ENCODE measurements around the gene PMM2. TPM values are rescaled to one million over a fixed set of nuclear protein-coding genes. Genes with fewer than 3 reads are reported as not detected.
A peak's percentile ranks its signal among the peaks of the same experiment; 100 is the strongest.
"Not testable (repeated sequence)": the region's sequence is repeated elsewhere in the genome, so short reads cannot be mapped to it uniquely, and the experiment has no call there.

PMM2 gene
- total RNA-seq, 2 experiments from 2014 or later = 36.4 to 47.1 TPM

DNA sequence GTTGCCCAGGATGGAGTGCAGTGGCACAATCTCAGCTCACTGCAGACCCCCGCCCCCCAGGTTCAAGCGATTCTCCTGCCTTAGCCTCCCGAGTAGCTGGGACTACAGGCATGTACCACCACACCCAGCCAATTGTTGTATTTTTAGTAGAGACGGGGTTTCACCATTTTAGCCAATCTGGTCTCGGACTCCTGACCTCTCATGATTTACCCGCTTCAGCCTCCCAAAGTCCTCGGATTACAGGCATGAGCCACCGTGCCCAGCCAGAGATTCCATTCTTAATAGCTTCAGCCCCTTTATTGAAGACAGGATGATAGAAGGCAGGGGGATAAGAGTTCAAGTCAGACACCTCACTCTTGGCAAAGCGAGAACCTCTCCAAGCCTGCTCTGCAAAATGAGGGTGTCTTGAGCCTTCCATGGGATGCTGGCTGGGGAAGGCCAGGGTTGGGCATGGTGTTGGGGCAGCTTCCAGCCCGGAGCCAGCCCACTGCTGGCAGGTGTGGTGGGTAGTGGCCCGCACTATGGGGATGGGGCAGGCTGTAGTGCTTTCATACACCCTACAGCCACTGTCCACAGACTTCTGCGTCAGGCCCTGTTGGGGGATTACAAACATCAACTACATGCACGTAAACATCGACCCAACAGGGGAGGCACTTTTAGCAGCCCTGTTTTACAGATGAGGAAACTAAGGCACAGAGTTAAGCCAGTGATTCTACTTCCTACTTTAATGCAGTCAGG, 67.7 kb downstream of the PMM2 start:
- Mint-ChIP-seq H3K4me1 (peaks cover 37% of the 10 kb centered on the region), H3K9me3 (ENCODE audit: low read depth) (no peaks in the 10 kb centered on the region), H3K4me3 (peak overlapping the region; percentile 26), H3K27ac (no peak overlapping the region), H3K36me3 (peaks cover 18% of the 10 kb centered on the region), H3K27me3 (no peaks in the 10 kb centered on the region)
- ATAC-seq (no peak), DNase-seq (no peak)
- CTCF ChIA-PET = interaction anchor here (1.2 kb wide), 1 partner anchor 15 kb away, joined by 3 read pairs; no protein-coding TSS in a partner anchor

DNA sequence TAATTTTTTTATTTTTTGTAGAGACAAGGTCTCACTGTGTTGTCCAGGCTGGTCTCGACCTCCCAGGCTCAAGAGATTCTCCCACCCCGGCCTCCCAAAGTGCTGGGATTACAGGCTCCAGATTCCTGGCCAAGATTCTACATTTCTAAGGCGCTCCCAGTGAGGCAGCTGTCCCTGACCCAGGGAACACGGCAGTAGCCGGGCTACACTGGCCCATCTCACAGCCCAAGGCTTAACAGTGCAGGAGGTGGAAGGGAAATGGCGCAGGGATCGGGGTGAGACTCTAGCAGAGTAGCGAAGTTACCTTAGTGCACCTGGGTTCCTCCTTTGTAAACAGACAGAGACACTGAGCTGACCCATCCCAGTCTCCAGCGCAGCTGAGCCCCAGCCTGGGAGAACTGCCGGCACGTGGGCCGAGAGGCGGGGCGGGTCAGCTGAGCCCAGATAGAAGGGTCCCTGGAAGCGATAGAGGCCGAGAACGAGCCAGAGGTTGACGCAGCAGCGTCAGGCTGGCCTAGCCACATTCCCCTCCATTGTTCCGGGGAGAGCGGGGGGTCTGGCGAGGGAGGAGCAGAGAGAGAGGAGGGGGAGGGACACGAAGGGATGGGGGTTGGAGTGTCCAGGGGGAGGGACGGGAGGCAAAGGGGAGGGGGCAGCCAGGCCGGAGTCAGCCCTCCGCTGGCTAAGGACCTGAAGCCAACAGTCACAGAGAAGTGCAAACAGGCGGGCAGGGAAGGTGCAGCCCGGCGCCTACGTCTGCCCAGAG, 68.7 kb downstream of the PMM2 start:
- peaks cover 45% of the 10 kb centered on the region for H3K4me1 Mint-ChIP-seq

DNA sequence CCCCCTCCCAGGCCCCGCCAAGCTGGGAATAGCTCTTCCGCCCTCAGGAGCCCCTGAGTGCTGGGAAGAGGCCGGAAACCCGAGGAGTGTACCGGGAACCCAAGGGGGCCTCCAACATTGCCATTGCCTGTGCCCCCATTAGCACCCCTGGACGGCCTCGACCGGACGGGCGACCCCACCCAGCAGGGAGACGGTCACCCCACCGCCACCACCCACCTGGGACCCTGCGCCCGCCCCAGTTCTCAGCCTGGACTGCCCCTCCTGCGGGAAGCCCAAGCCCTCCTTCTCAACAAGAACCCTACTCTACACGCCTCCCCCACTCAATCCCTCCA, 69.2 kb downstream of the PMM2 start:
- no peaks in the 10 kb centered on the region for H3K9me3 Mint-ChIP-seq (ENCODE audit: low read depth)
- H3K4me1 Mint-ChIP-seq = peaks cover 45% of the 10 kb centered on the region
- ATAC-seq (no peak), DNase-seq (no peak)
- peak overlapping the region; percentile 81 for H3K4me3 Mint-ChIP-seq
- H3K27me3 Mint-ChIP-seq = no peaks in the 10 kb centered on the region
- peak overlapping the region; percentile 87 for H3K27ac Mint-ChIP-seq
- H3K36me3 Mint-ChIP-seq = peaks cover 18% of the 10 kb centered on the region
- CTCF ChIA-PET = no interaction called here

More for the DNA sequence above, 68.7 kb downstream of the PMM2 start:
- CTCF ChIA-PET = interaction anchor here (0.6 kb wide), 1 partner anchor 22 kb away, joined by 3 read pairs; no protein-coding TSS in a partner anchor
- H3K27me3 Mint-ChIP-seq = no peaks in the 10 kb centered on the region
- no peaks in the 10 kb centered on the region for H3K9me3 Mint-ChIP-seq (ENCODE audit: low read depth)
- peaks cover 18% of the 10 kb centered on the region for H3K36me3 Mint-ChIP-seq
- DNase-seq (no peak), ATAC-seq (no peak)
- no peak overlapping the region for H3K27ac Mint-ChIP-seq
- peak overlapping the region; percentile 81 for H3K4me3 Mint-ChIP-seq

DNA sequence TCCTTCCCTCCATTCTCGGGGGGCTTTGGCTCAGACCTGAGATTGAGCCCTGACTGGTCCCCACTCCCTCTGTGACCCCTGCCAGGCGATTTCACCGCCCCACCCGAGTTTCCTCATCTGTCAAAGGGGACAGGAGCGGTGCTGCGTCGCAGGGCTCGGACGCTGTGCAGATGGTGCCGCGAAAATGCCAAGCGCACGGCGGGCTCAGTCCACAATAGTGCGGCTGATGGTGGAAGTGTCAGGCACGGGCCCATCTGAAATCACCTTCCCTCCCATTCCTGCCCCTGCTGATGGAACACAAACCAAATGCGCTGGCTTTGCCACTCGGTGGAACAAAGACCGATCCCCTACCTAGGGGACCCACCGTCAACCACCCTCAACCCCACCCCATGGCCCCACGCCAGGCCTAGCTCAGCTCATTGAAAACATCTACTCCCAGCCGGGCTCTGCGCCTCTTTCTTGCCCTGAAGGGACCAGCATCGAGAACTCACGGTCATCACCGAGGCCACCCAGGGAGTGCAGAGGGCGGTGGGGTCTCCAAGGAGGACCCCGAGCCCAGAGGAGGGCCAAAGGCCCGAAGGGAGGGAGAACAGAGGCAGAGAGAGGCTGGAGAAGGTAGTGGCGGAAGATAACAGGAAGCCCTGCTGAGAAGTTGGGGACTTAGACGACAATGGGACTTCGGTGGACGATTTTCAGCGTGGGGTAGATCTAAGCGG, 69.7 kb downstream of the PMM2 start:
- Mint-ChIP-seq H3K4me3 (peak overlapping the region; percentile 81), H3K27me3 (no peaks in the 10 kb centered on the region), H3K27ac (peak overlapping the region; percentile 87), H3K4me1 (peaks cover 41% of the 10 kb centered on the region), H3K9me3 (ENCODE audit: low read depth) (no peaks in the 10 kb centered on the region), H3K36me3 (peaks cover 14% of the 10 kb centered on the region)
- ATAC-seq (no peak), DNase-seq (no peak)
- CTCF ChIA-PET = interaction anchor here (0.7 to 5.8 kb wide), 3 partner anchors 12 to 70 kb away, joined by 3 to 67 read pairs (median 7); partner anchors contain the start of genes LITAFD, PMM2 and TMEM186

DNA sequence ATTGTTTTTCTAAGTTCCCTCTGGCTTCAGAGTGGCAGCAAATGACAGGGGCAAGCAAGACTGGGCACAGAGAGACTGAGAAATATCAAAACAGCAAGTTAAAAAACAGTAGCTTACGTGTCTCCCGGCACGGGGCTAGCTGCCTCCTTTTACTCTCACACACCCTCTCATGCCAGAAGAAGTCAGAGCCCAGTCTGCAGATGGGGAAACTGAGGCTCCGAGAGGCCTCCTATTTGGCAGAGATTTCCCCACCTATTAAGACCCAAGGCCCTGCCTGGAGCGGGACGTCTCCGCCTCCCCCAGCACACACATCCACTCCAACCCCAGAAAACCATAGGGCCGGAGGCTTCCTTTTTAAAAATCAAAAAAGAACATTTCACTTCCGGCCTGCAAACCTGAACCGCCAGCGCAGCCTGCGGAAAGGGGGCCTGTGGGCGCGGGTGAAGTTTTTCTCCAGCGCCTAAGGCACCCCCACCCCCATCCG, 70.3 kb downstream of the PMM2 start:
- CTCF ChIA-PET = interaction anchor here (0.7 to 5.8 kb wide), 4 partner anchors 12 to 71 kb away, joined by 3 to 67 read pairs (median 6); partner anchors contain the start of genes LITAFD, PMM2 and TMEM186
- peak overlapping the region; percentile 81 for H3K4me3 Mint-ChIP-seq
- H3K27me3 Mint-ChIP-seq = no peaks in the 10 kb centered on the region
- H3K36me3 Mint-ChIP-seq = peaks cover 14% of the 10 kb centered on the region
- ATAC-seq (peak; percentile 4), DNase-seq (peak; percentile 88)
- no peaks in the 10 kb centered on the region for H3K9me3 Mint-ChIP-seq (ENCODE audit: low read depth)
- H3K27ac Mint-ChIP-seq = peak overlapping the region; percentile 87
- peaks cover 41% of the 10 kb centered on the region for H3K4me1 Mint-ChIP-seq

DNA sequence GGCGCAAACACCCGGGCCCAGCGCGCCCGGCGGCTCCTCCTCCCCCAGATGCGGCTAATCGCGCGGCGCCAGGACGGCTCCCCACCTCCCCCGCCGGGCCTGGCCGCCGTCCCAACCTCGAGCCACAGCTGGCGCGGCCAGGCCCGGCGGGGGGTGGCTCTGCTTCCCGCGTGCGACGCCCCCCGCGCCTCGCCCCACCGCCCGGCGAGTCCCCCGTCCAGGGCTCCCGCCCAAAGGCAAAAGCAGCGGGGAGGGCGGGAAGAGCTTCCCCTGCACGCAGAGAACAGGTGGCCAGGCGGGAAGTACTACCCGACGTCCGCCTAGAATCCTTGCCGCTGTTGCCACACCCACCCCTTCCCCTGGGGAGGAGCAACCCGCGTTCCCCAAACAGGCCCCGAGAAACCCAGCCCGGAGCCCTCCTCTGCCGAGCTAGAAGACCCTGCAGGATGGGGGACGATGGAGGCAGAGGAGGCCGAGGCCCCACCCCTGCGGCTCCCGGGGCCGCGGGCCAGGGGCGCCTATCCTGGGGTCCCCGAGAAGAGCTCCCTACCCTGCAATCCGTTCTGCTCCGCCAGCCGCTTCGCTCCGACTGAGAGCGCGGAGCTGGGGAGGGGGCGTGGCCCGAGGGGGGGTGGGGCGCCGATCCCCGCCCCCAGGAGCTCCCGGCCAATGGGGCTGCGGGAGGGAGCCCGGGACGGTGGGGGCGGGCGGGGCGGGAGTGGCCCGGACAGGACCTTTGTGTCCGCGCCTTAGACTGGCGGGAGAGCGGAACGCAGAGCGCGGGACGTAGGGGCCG, 71.0 kb downstream of the PMM2 start, which contains the start of gene CARHSP1:
TSS of gene CARHSP1 (minus strand) at position 591 of the 796 bp plus-strand sequence. CDS start 9,678 bp downstream, outside the sequence.
- CTCF ChIA-PET = interaction anchor here (0.7 to 5.8 kb wide), 10 partner anchors 11 to 266 kb away, joined by 3 to 67 read pairs (median 3); partner anchors contain the start of genes HAPSTR1, LITAFD, PMM2 and TMEM186
- DNase-seq (peak; percentile 92), ATAC-seq (peak; percentile 82)
- Mint-ChIP-seq H3K4me1 (peaks cover 43% of the 10 kb centered on the region), H3K27me3 (no peaks in the 10 kb centered on the region), H3K27ac (peak within 1 kb of the TSS; percentile 94), H3K4me3 (peak within 1 kb of the TSS; percentile 81), H3K36me3 (peaks cover 14% of the 10 kb centered on the region), H3K9me3 (ENCODE audit: low read depth) (no peaks in the 10 kb centered on the region)

DNA sequence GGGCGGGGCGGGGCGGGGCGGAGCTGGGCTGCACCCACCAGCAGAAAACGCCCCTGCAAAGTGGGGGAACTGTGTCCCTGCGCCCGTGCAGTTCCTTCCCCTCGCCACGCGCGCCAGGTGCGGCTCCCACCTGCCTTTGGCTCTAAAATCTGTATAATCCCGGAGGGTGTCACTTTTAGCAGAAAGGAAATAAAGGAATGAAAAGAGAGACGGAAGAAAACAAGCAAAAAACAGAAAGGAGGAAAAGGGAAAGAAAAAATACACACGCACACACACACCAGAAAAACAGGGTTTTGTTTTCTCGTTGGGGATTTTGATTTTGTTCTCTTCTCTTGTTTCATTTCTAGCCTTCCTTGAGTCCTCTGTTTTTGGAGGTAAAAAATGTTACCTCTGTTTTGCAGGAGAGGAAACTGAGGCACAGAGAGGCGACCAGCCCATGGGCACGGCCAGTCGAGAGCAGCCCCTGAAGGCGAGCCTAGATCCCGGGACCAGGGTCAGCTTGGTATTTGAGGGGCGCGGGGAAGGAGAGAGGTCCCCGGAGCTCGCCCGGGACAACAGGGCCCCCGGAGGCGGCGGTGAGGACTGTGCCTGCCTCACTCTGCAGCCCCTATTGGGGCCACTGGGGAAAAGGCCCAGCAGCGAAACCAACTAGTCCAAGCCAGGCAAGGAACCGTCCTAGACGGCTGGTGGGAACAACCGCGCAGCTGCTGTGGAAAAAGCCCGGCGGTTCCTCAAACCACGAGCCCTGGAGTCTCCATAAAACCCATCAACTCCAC, 71.8 kb downstream of the PMM2 start:
- no peaks in the 10 kb centered on the region for H3K9me3 Mint-ChIP-seq (ENCODE audit: low read depth)
- CTCF ChIA-PET = interaction anchor here (0.7 to 5.8 kb wide), 10 partner anchors 10 to 302 kb away, joined by 3 to 67 read pairs (median 3); partner anchors contain the start of genes HAPSTR1, LITAFD, PMM2 and TMEM186
- H3K4me3 Mint-ChIP-seq = peak overlapping the region; percentile 79

DNA sequence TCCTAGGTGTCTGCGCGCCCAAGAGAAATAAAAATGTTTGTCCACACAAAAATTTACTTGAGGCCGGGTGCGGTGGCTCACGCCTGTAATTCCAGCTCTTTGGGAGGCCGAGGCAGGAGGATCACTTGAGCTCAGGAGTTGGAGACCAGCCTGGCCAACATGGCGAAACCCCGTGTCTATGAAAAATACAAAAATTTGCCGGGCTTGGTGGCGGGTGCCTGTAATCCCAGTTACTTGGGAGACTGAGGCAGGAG, 72.3 kb downstream of the PMM2 start:
- CTCF ChIA-PET = interaction anchor here (1.3 to 5.8 kb wide), 5 partner anchors 10 to 303 kb away, joined by 3 to 67 read pairs (median 4); partner anchors contain the start of genes HAPSTR1 and LITAFD
- not testable (repeated sequence) for H3K4me3 Mint-ChIP-seq; ATAC-seq; DNase-seq; H3K9me3 Mint-ChIP-seq (ENCODE audit: low read depth); H3K27me3 Mint-ChIP-seq; H3K27ac Mint-ChIP-seq
- Mint-ChIP-seq H3K4me1 (peaks cover 45% of the 10 kb centered on the region), H3K36me3 (peaks cover 14% of the 10 kb centered on the region)

More for the DNA sequence above, 71.8 kb downstream of the PMM2 start:
- Mint-ChIP-seq H3K27ac (peak overlapping the region; percentile 94), H3K36me3 (peaks cover 14% of the 10 kb centered on the region), H3K27me3 (no peaks in the 10 kb centered on the region), H3K4me1 (peaks cover 41% of the 10 kb centered on the region)
- no peak for DNase-seq
- ATAC-seq = no peak

DNA sequence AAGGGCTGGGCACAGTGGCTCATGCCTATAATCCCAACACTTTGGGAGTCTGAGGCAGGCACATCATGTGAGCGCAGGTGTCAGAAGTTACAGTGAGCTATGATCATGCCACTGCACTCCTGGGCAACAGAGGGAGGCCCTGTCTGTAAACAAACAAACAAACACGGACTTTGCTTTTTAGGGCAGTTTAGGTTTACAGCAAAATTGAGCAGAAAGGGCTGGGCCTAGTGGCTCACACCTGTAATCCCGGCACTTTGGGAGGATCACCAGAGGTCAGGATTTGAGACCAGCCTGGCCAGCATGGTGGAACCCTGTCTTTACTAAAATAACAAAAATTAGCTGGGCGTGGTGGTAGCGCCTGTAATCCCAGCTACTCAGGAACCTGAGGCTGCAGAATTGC, 74.4 kb downstream of the PMM2 start:
- DNase-seq (no peak), ATAC-seq (no peak)
- CTCF ChIA-PET = interaction anchor here (1.1 to 5.8 kb wide), 5 partner anchors 8 to 64 kb away, joined by 3 to 67 read pairs (median 7); partner anchors contain the start of gene LITAFD
- H3K27ac Mint-ChIP-seq = no peak overlapping the region
- H3K9me3 Mint-ChIP-seq (ENCODE audit: low read depth) = no peaks in the 10 kb centered on the region
- H3K36me3 Mint-ChIP-seq = peaks cover 7% of the 10 kb centered on the region
- no peaks in the 10 kb centered on the region for H3K27me3 Mint-ChIP-seq
- peaks cover 35% of the 10 kb centered on the region for H3K4me1 Mint-ChIP-seq
- H3K4me3 Mint-ChIP-seq = no peak overlapping the region

DNA sequence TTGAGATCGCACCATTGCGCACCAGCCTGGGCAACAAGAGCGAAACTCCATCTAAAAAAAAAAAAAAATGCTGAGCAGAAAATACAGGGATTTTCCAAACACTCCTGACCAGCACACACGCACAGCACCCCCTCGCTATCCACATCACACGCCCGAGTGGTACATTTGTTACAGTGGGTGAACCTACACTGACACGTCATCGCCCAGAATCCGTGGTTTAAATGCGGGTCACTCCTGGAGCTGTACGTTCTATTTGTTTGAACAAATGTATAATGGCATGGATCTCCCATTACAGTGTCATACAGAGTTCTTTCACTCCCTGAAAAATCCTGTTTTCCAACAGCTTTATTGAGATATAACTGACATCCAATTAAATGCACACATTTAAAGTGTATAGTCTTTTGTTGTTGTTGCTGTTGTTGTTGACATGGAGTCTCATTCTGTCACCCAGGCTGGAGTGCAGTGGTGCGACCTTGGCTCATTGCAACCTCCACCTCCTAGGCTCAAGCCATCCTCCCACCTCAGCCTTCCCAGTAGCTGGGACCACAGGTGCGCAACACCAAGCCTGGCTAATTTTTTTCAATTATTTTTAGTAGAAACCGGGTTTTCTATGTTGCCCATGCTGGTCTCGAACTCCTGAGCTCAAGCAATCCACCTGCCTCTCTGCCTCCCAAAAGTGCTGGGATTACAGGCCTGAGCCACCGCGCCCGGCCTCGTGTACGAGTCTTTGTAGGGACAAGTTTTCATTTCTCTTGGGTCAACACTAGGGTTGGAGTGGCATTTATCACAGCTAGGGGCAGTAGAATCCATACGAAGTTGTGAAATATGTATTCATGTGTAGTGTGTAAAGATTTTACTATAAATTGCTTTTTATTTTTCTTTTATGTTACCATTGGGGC, 75.6 kb downstream of the PMM2 start:
- Mint-ChIP-seq H3K4me1 (peaks cover 40% of the 10 kb centered on the region), H3K27me3 (no peaks in the 10 kb centered on the region), H3K9me3 (ENCODE audit: low read depth) (no peaks in the 10 kb centered on the region), H3K27ac (peak overlapping the region; percentile 32), H3K36me3 (no peaks in the 10 kb centered on the region), H3K4me3 (no peak overlapping the region)
- DNase-seq = no peak
- no peak for ATAC-seq
- CTCF ChIA-PET = interaction anchor here (0.7 to 5.8 kb wide), 9 partner anchors 7 to 280 kb away, joined by 3 to 67 read pairs (median 3); partner anchors contain the start of gene LITAFD

DNA sequence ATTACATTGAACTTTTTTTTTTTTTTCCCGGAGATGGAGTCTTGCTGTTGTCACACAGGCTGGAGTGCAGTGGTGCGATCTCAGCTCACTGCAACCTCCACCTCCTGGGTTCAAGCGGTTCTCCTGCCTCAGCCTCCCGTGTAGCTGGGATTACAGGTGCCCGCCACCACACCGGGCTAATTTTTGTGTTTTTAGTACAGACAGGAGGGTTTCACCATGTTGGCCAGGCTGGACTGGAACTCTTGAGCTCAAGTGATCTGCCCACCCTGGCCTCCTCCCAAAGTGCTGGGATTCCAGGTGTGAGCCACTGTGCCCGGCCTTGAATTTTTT, 76.2 kb downstream of the PMM2 start:
- ATAC-seq; DNase-seq; H3K27me3 Mint-ChIP-seq; H3K9me3 Mint-ChIP-seq (ENCODE audit: low read depth); H3K4me3 Mint-ChIP-seq; H3K36me3 Mint-ChIP-seq: not testable (repeated sequence)
- CTCF ChIA-PET = interaction anchor here (0.7 to 1.6 kb wide), 9 partner anchors 9 to 280 kb away, joined by 3 to 6 read pairs (median 3); partner anchors contain the start of gene LITAFD
- H3K4me1 Mint-ChIP-seq = peaks cover 46% of the 10 kb centered on the region
- peak overlapping the region; percentile 32 for H3K27ac Mint-ChIP-seq

All from activated CD8-positive, alpha-beta memory T cell treated with anti-CD3 and anti-CD28 coated beads, Interleukin-2, amount 10 ng/mL, durations not matched to agents 7 days and 5 days (primary cell).